COLO668 (cell line): ENCODE data around the gene USP17L26.
"Not testable (repeated sequence)": the region's sequence is repeated elsewhere in the genome, so short reads cannot be mapped to it uniquely, and the experiment has no call there.

ENCODE experiments used
- DNase-seq: peaks from one replicate; lab custom pipeline; 2025; ENCODE audit not compliant: unreplicated experiment; lab: John Stamatoyannopoulos, UW

USP17L26 gene

GRCh38 chr4:9334358-9334757, at the start of gene USP17L26:
TSS of gene USP17L26 (plus strand) at chr4:9334658. CDS start at chr4:9334658, 0 bp downstream.
- not testable (repeated sequence) for DNase-seq

- not testable (repeated sequence) for DNase-seq
Measured at GRCh38 chr4:9324191-9324590, 10.3 kb upstream of the USP17L26 start.

- not testable (repeated sequence) for DNase-seq
Measured at GRCh38 chr4:9324865-9325264, 9.6 kb upstream of the USP17L26 start, which contains the start of gene USP17L24. TSS of gene USP17L24 (plus strand) at chr4:9325165. CDS start at chr4:9325165, 0 bp downstream.

GRCh38 chr4:9329611-9330010, 4.8 kb upstream of the USP17L26 start, which contains the start of gene USP17L25:
TSS of gene USP17L25 (plus strand) at chr4:9329911. CDS start at chr4:9329911, 0 bp downstream.
- not testable (repeated sequence) for DNase-seq

- DNase-seq: not testable (repeated sequence)
Measured at GRCh38 chr4:9339103-9339502, 4.6 kb downstream of the USP17L26 start, which contains the start of gene USP17L5. TSS of gene USP17L5 (plus strand) at chr4:9339403. CDS start at chr4:9339403, 0 bp downstream.

- not testable (repeated sequence) for DNase-seq
Measured at GRCh38 chr4:9343848-9344247, 9.4 kb downstream of the USP17L26 start, which contains the start of gene USP17L27. TSS of gene USP17L27 (plus strand) at chr4:9344148. CDS start at chr4:9344148, 0 bp downstream.

GRCh38 chr4:9348593-9348992, 14.1 kb downstream of the USP17L26 start, which contains the start of gene USP17L28:
TSS of gene USP17L28 (plus strand) at chr4:9348893. CDS start at chr4:9348893, 0 bp downstream.
- DNase-seq: not testable (repeated sequence)

- DNase-seq: not testable (repeated sequence)
Measured at GRCh38 chr4:9350866-9351265, 16.4 kb downstream of the USP17L26 start.

- not testable (repeated sequence) for DNase-seq
Measured at GRCh38 chr4:9353338-9353737, 18.9 kb downstream of the USP17L26 start, which contains the start of gene USP17L29. TSS of gene USP17L29 (plus strand) at chr4:9353638. CDS start at chr4:9353638, 0 bp downstream.

- not testable (repeated sequence) for DNase-seq
Measured at GRCh38 chr4:9362829-9363228, 28.4 kb downstream of the USP17L26 start, which contains the start of gene USP17L30. TSS of gene USP17L30 (plus strand) at chr4:9363129. CDS start at chr4:9363129, 0 bp downstream.

GRCh38 chr4:9379881-9380280, 45.4 kb downstream of the USP17L26 start:
- DNase-seq: not testable (repeated sequence)

- not testable (repeated sequence) for DNase-seq
Measured at GRCh38 chr4:9381012-9381534, 46.6 kb downstream of the USP17L26 start.

GRCh38 chr4:9384126-9384525, 49.7 kb downstream of the USP17L26 start:
- DNase-seq: no peak
